Stimulated activated CD4-positive, alpha-beta T cell treated with anti-CD3 and anti-CD28 coated beads, TNF-alpha, amount 100 ng/mL, for 4 hours (primary cell): ENCODE results near the gene CDKN3.
A peak's percentile ranks its signal among the peaks of the same experiment; 100 is the strongest.
"Not testable (repeated sequence)": the region's sequence is repeated elsewhere in the genome, so short reads cannot be mapped to it uniquely, and the experiment has no call there.

Experiments used
- DNase-seq, 3 experiments: peaks; one replicate each; pipeline ENCODE4 v3.0.0-alpha.2; 2020; ENCODE audit warnings: low read depth in 3 of 3

The CDKN3 gene

DNA sequence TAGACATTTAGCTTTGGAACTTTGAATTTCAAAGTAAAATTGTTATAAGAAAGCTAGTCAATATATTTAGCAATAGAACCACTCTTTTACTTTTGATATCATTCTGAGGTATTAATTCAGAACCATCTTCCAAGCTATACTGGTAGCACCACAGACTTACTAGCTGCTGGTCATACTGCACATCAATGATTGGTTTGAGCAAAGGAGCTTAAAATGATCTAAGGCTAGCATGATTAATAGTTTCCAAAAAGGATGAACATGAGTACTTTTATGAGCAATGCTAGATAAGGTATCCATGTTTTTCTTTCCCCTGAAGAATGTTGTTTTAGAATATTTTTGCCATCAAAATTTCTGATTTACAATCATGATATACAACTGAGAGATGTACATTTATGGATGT, 27.2 kb downstream of the CDKN3 start:
- no peak for DNase-seq

DNA sequence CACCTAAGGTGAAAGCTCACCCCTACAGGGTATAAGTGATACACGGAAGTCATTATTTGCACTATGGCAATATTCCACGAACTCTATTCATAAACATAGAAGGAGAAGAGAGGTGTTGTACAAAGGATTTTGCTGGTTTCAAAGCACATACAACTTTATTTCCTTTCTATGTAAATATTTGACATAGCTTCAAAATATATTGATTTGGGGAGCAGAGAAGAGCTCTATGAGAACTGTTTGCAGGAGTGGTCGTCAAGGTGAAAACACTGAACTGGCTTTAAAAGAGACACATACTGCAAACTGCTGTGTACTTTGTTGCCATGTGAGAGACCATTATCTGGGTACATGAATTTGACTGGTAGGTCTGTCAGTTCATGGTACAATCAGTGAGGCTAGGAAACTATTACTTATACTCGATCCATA, 27.7 kb downstream of the CDKN3 start:
- DNase-seq: no peak

DNA sequence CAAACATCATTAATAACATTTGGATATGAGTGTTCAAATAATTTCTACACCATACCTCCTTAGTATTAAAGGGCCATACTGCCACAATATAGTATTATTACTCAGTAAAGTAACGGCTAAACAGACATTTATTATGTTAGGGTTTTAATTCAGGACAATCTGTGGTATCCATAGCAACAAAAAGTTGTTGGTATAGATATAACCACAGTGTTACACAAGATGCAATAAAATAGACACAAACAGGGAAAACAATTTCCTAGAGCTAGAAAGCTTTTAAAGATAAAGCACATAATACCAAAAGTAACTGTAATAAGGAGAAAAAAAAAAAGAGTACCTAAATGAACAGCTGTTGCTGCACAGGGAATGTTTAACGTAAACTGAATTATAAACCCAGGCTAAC, 28.3 kb downstream of the CDKN3 start:
- no peak for DNase-seq

DNA sequence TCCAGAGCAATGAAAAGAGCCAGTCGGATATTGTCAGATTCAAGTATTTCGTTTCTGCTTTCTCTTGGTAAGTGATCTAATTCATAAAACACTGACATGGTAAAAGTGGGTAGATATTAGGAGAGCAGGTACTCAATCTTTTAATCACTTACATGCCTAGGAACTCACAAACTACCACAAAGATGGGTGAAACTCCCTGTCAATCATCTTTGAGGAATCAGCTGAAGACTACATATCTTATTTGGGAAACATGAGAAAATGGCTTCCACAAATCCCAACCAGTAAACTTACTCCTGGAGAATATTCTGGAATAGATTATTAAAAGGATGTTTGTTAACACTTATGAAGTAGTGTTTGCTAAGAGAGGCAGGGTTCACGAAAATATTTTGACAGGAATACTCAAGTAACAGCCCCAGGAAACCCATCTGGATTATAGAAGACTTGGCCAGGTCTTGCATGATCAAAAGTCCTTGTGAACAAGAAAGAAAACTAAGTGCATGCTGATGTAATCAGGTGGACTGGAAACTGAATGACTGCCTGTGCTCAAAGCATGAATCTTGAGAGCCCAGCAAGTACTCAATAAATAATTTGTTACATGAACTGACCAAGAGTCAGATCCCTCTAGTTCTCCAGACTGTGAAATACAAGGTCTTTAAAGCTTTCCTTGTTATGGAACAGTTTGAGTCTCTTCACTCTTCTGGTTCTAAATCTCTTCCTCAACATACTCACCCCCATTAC, 28.9 kb downstream of the CDKN3 start:
- no peak for DNase-seq

DNA sequence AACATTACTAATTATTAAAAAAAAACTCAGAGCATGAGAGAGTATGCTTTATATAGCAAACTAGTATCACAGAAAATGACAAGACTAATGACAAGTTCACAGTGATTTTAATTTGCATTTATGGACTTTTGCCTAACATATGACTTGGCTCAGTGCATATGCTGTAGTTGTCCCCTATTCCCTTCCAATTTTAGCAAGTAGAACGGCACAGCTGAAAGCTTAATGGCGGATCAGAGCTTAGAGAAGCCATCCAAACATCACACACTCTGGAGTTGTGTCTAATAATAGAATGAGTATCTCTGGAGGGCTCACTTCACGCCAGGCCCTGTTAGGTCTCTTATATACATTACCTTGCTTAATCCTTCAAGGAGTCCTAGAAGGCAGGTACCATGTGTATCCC, 31.1 kb downstream of the CDKN3 start:
- no peak for DNase-seq

- no peak for DNase-seq
Measured at GRCh38 chr14:54428527-54428926, 31.7 kb downstream of the CDKN3 start.

DNA sequence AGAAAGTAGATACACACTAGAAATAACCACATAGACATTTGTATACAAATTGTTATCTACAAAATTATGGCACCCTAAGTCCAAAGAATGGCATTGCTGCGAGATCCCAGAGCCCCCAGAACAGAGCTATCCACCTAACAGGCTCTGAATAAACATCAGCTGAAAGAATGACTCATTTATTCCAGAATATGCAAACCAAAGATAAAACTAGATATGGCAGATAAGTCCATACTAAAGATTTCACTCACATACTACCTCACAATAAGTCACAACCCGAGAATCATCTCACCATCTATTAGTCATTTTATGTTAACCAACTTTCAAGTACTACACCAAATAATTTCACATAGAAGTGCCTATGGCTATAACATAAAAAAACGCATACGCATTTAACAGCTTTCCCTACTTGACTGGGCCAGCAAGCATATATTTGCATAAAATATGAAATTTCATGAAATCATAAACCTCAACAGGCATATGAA, 38.7 kb downstream of the CDKN3 start:
- DNase-seq: no peak

DNA sequence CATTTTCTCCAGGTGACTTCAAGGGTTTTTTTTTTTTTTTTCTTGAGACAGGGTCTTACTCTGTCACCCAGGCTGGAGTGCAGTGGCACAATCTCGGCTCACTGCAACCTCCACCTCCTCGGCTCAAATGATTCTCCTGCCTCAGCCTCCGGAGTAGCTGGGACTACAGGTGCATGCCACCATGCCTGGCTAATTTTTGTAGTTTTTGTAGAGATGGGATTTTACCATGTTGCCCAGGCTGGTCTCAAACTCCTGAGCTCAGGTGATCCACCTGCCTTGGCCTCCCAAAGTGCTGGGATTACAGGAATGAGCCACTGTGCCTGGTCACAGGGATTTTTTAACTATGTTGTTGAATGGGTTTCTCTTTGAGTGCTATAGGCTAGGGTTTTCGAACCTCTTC, 41.1 kb downstream of the CDKN3 start:
- not testable (repeated sequence) for DNase-seq

DNA sequence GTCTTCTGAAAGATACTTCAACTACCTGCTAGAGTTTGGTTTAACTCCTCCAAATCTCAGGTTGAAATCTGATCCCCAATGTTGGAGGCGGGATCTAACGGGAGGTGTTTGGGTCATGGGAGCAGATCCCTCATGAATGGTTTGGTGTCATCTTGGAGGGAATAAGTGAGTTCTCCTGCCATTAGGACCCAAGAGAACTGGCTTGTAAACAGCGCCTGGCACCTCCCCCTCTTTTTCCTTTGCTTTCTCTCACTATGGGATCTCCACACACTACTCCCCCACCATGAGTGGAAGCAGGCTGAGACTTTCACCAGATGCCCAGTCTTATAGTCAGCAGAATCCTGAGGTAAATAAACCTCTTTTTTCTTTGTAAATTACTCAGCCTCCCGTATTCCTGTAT, 41.9 kb downstream of the CDKN3 start:
- no peak for DNase-seq

DNA sequence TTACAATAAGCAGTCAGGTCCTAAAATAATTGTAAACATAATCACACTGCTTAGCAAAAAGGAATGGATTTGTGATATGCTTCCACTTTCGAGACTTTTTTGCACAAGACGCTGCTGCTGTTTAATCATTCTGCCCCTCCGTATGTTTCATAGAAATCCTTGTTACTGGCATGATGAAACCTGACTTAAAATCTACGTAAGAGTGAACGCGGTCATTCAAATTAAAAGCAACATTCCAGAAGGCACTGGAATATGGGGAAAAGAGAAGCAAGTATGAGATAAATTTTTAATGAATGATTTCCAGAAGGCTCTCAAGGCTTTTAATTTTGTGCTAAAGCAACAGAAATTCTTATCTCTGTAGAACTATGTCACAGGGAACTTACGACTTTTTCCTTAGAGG, 43.2 kb downstream of the CDKN3 start:
- no peak for DNase-seq

DNA sequence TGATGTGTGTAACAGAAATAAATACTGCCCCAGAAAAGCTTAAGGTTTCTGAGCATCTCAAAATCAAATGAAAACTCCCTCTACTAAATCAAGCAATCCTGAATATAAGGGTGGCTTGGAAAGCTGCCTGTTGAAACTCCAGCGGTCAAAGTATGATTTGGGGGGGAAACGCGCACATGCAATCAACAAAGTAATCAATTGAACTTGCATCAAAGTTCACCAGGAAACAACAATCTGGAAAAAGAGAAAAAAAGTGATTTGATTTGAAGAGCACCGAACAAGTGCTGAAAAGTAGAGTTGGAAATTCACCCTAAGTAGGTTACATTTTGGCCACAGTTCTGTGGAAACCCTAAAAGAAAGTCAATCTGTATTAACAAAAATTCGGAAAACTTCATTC, 43.7 kb downstream of the CDKN3 start:
- no peak for DNase-seq

- peak; percentile 85 for DNase-seq
Measured at GRCh38 chr14:54440873-54441868, 44.4 kb downstream of the CDKN3 start, which contains the start of gene CNIH1. Gene CNIH1 (minus strand): TSS chr14:54441374. CDS start chr14:54441327, 47 bp downstream.

DNA sequence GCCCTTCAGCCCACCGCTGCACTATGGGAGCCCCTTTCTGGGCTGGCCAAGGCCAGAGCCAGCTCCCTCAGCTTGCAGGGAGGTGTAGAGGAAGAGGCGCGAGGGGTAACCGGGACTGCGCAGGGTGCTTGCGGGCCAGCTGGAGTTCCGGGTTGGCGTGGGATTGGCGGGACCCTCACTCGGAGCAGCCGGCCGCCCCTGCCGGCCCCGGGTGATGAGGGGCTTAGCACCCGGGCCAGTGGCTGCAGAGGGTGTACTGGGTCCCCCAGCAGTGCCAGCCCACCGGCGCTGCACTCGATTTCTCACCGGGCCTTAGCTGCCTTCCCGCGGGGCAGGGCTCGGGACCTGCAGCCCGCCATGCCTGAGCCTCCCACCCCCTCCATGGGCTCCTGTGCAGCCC, 46.2 kb downstream of the CDKN3 start:
- not testable (repeated sequence) for DNase-seq

DNA sequence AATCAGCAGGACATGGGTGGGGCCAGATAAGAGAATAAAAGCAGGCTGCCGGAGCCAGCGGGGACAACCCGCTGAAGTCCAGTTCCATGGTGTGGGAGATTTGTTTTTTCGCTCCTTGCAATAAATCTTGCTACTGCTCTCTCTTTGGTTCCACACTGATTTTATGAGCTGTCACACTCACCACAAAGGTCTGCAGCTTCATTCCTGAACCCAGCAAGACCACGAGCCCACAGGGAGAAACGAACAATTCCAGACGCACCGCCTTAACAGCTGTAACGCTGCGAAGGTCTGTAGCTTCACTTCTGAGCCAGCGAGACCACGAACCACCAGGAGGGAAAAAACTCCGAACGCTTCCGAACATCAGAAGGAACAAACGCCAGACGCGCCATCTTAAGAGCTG, 47.2 kb downstream of the CDKN3 start:
- DNase-seq: no peak

- no peak for DNase-seq
Measured at GRCh38 chr14:54444681-54445080, 47.9 kb downstream of the CDKN3 start.

DNA sequence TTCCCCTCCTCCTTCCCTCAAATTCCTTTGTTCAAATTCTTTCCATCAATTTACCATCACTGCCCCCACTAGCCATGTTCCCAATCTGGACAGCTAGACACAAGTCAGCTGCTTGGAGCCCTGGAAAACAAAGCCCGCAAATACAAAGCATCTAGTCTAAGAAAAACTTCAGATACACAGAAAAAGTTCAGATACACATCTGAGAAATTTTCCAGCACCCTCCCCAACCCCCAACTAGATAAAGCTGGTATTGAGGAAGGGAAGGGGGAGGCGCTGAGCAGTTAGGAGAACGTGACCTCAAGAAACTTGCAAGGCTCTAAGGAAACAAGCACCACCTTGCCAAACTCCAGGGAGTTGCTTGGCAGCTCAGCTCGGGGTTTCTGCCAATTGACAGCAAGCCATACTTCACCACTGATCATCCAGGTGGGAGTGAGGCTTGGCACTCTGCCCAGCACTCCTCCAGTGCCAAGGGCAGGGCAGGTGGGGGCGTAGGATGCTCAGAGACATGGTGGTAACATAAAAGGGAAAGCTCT, 49.4 kb downstream of the CDKN3 start:
- DNase-seq: no peak

DNA sequence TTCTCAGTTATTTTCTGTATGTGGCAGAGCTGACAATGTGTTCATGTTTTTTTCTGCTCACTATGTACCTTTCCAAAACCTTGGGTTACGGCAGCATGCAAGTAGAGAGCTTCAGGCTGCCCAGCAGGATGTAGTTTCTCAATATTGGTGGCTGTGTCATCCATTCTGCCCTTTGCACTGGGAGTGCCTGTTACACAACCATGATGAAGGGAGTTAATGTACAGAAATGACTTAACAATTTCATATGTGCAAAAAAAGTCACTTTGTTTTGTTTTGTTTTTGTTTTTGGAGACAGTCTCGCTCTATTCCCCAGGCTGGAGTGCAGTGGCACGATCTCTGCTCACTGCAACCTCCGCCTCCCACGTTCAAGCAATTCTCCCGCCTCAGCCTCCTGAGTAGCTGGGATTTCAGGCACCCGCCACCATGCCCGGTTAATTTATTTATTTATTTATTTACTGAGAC, 50.5 kb downstream of the CDKN3 start:
- no peak for DNase-seq

DNA sequence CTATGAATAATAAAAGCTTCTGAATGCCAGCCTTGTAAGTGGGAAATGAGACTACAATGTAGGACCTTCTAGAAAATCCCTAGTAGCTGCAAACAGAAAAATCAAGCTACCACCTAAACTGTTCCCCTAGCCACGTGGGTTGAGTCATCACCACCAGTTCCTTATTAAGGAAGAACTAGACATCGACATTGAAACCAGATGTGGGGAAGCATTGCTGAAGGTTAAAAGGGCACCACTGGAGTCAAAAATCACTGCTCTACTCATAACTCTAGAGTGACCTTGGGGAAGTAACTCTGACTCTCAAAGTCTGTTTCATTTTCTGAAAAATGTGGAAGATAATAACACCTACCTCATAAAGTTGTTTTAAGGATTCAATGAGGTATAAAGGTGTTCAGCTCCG, 53.7 kb downstream of the CDKN3 start:
- DNase-seq: no peak

DNA sequence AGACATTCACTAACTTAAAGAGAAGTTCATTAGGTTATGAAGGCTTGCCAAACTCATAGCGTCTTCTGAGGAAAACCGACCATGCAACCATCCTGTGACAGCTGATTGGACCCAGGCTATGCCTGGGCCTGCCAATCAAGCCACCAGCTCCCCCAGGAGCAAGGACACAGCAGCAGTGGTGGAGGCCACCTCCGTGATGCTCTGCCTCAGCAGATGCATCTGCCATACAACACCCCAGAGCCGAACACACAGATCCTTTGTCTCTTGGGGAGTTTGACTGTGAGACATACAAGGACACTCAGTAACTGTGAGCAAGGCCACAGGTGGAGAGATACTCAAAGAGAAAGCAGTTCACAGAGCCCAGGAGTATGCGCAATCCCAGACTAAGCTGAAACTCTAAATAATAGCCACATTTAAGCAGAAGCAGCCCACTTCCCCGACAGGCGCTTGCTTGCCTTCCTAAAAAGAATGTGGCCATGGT, 54.4 kb downstream of the CDKN3 start:
- no peak for DNase-seq

GRCh38 chr14:54451961-54452360, 55.2 kb downstream of the CDKN3 start:
- no peak for DNase-seq

GRCh38 chr14:54453252-54453651, 56.4 kb downstream of the CDKN3 start:
- DNase-seq: no peak

DNA sequence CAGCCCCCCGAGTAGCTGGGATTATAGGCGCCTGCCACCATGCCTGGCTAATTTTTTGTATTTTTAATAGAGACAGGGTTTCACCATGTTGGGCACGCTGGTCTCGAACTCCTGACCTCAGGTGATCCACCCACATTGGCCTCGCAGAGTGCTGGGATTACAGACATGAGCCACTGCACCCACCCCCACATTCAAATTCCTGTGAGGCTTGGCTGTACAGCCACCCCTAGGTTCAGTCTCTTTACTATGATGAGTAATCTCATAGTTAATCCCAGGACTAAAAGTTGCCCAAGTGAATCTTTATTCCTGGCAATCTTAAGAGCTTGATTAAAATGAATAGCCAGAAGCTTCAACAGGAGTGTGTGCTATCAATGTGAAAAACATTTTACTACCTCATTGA, 57.2 kb downstream of the CDKN3 start:
- DNase-seq: not testable (repeated sequence)
